Activated T-cell treated with anti-CD3 and anti-CD28 coated beads, Interleukin-2, amount 50 U/mL, for 1 hour (primary cell): ENCODE data around the gene PCDHB12.
"Not testable (repeated sequence)": the region's sequence is repeated elsewhere in the genome, so short reads cannot be mapped to it uniquely, and the experiment has no call there.

Experiments used
- DNase-seq: peaks from one replicate; pipeline ENCODE4 v3.0.0-alpha.2; 2020

Gene PCDHB12

DNA sequence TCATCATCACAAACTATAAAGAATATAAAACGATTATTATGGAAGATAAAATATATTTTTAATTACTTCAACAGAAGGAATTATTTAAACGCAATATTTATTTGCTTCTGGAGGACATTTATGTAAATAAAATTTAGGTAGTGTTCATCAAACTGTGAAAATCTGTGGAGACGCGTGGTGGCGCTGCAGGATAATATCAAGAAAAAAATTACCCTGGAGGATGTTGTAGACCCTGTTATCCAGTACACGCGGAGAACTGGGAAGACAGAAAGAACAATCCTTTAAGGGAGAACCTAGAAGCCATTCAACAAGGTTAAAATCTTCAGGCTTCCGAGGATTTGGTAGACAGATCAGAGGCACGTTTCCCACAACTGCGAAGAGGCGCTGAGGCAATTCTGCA, at the start of gene PCDHB12:
TSS of gene PCDHB12 (plus strand) at position 242 of the 400 bp plus-strand sequence. CDS start 189 bp downstream, outside the sequence.
- DNase-seq, result no peak

DNA sequence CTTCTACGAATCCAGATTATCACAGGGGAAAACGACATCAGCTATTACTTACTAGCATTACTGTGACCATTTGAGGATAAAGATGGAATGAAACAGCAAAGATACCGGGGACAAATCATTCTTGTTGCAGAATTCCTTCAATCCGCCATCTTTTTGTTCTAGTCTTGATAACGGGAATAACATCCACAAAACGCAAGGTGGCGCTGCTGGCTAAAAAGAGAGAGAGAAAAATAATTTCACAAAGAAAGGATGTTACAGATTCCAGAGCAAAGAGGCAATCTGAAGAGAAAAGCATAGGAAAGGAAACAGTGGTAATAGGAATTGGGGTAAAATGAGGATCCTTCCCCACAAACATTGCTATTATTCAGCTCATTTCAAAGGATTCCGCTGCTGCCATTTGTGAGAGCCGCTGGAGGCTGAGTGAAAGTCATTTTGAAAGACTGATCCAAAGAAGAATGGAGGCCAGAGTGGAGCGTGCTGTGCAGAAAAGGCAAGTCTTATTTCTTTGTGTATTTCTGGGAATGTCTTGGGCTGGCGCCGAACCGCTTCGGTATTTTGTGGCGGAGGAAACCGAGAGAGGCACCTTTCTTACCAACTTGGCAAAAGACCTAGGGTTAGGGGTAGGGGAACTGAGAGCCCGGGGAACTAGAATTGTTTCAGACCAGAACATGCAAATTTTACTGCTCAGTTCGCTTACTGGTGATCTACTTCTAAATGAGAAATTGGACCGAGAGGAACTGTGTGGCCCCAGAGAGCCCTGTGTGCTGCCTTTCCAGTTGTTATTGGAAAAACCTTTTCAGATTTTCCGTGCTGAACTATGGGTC, 35.9 kb upstream of the PCDHB12 start, which contains the start of gene PCDHB7:
TSS of gene PCDHB7 (plus strand) at position 264 of the 824 bp plus-strand sequence. CDS start at position 456, 192 bp downstream.
- no peak for DNase-seq

DNA sequence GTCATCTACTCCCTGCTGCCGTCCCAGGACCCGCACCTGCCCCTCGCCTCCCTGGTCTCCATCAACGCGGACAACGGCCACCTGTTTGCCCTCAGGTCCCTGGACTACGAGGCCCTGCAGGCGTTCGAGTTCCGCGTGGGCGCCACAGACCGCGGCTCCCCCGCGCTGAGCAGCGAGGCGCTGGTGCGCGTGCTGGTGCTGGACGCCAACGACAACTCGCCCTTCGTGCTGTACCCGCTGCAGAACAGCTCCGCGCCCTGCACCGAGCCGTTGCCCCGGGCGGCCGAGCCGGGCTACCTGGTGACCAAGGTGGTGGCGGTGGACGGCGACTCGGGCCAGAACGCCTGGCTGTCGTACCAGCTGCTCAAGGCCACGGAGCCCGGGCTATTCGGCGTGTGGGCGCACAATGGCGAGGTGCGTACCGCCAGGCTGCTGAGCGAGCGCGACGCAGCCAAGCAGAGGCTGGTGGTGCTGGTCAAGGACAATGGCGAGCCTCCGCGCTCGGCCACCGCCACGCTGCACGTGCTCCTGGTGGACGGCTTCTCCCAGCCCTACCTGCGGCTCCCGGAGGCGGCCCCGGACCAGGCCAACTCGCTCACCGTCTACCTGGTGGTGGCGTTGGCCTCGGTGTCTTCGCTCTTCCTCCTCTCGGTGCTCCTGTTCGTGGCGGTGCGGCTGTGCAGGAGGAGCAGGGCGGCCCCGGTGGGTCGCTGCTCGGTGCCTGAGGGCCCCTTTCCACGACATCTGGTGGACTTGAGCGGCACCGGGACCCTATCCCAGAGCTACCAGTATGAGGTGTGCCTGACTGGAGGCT, 34.0 kb upstream of the PCDHB12 start:
- DNase-seq, result not testable (repeated sequence)

GRCh38 chr5:141175933-141176332, 32.6 kb upstream of the PCDHB12 start:
- no peak for DNase-seq

DNA sequence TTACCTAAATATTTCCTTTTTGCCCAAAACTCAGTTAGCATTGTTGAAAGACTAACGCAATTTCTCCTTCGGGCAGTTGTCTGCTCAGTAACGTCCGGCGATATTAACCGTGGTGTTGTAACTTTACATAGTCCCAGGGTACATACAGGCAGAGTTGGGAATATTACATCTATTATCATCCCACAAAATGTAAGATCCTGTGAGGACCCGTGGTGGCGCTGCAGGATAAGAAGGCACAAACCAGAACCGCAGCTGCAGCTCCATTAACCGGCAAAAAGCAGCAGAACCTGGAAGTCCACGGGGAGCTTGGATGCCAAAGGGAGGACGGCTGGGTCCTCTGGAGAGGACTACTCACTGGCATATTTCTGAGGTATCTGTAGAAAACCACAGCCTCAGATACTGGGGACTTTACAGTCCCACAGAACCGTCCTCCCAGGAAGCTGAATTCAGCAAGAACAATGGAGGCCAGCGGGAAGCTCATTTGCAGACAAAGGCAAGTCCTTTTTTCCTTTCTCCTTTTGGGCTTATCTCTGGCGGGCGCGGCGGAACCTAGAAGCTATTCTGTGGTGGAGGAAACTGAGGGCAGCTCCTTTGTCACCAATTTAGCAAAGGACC, 30.8 kb upstream of the PCDHB12 start, which contains the start of gene PCDHB8:
TSS of gene PCDHB8 (plus strand) at position 214 of the 615 bp plus-strand sequence. CDS start at position 459, 245 bp downstream.
- DNase-seq, result not testable (repeated sequence)

DNA sequence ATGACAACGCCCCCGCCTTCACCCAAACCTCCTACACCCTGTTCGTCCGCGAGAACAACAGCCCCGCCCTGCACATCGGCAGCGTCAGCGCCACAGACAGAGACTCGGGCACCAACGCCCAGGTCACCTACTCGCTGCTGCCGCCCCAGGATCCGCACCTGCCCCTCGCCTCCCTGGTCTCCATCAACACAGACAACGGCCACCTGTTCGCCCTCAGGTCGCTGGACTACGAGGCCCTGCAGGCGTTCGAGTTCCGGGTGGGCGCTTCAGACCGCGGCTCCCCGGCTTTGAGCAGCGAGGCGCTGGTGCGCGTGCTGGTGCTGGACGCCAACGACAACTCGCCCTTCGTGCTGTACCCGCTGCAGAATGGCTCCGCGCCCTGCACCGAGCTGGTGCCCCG, 29.1 kb upstream of the PCDHB12 start:
- not testable (repeated sequence) for DNase-seq

DNA sequence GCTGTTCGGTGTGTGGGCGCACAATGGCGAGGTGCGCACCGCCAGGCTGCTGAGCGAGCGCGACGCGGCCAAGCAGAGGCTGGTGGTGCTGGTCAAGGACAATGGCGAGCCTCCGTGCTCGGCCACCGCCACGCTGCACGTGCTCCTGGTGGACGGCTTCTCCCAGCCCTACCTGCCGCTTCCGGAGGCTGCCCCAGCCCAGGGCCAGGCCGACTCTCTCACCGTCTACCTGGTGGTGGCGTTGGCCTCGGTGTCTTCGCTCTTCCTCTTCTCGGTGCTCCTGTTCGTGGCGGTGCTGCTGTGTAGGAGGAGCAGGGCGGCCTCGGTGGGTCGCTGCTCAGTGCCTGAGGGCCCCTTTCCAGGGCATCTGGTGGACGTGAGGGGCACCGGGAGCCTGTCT, 28.6 kb upstream of the PCDHB12 start:
- DNase-seq, result not testable (repeated sequence)

DNA sequence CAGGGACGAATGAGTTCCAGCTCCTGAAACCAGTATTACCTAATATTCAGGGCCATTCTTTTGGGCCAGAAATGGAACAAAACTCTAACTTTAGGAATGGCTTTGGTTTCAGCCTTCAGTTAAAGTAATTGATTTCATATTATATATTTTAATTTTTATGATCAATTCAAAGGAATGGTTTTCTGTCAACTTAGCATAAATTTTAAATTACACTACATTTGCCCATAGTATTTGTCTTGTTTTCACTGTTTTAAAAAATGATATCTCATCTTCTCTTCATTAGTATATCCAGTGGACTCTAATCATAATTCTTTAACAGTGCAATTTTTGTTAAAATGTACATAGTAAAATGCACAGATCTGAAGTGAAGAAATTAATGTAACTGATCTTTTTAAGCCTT, 28.2 kb upstream of the PCDHB12 start:
- no peak for DNase-seq

DNA sequence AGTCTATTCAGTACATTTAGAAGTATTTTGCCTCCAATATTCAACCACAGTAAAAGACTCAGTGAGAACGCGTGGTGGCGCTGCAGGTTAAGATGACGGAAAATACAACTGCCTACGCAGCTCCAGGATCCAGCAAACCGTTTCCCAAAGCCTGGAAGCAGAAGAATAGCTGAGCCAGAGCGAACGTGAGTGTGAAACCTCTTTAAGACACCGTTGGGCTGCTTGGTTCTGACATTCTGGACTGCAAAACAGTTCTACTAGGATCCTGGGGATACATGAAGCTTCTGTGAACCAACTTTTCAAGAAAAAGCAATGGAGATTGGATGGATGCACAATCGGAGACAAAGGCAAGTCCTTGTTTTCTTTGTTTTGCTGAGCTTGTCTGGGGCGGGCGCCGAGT, 26.3 kb upstream of the PCDHB12 start, which contains the start of gene PCDHB16:
TSS of gene PCDHB16 (plus strand) at position 140 of the 400 bp plus-strand sequence. CDS start at position 313, 173 bp downstream.
- no peak for DNase-seq

GRCh38 chr5:141184117-141184855, 24.2 kb upstream of the PCDHB12 start:
- not testable (repeated sequence) for DNase-seq

GRCh38 chr5:141186897-141187512, 21.5 kb upstream of the PCDHB12 start, which contains the start of gene PCDHB9:
Gene PCDHB9, plus strand, starts transcription at chr5:141187161. Its CDS starts 158 bp downstream, at chr5:141187319.
- no peak for DNase-seq

DNA sequence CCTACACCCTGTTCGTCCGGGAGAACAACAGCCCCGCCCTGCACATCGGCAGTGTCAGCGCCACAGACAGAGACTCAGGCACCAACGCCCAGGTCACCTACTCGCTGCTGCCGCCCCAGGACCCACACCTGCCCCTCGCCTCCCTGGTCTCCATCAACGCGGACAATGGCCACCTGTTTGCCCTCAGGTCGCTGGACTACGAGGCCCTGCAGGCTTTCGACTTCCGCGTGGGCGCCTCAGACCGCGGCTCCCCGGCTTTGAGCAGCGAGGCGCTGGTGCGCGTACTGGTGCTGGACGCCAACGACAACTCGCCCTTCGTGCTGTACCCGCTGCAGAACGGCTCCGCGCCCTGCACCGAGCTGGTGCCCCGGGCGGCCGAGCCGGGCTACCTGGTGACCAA, 19.8 kb upstream of the PCDHB12 start:
- DNase-seq, result not testable (repeated sequence)

DNA sequence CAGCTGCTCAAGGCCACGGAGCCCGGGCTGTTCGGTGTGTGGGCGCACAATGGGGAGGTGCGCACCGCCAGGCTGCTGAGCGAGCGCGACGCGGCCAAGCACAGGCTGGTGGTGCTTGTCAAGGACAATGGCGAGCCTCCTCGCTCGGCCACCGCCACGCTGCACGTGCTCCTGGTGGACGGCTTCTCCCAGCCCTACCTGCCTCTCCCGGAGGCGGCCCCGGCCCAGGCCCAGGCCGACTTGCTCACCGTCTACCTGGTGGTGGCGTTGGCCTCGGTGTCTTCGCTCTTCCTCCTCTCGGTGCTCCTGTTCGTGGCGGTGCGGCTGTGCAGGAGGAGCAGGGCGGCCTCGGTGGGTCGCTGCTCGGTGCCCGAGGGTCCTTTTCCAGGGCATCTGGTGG, 19.4 kb upstream of the PCDHB12 start:
- DNase-seq, result not testable (repeated sequence)

GRCh38 chr5:141192110-141192725, 16.3 kb upstream of the PCDHB12 start, which contains the start of gene PCDHB10:
Gene PCDHB10, plus strand, starts transcription at chr5:141192353. Its CDS starts 200 bp downstream, at chr5:141192553.
- no peak for DNase-seq

GRCh38 chr5:141194332-141194731, 14.2 kb upstream of the PCDHB12 start:
- DNase-seq, result not testable (repeated sequence)

DNA sequence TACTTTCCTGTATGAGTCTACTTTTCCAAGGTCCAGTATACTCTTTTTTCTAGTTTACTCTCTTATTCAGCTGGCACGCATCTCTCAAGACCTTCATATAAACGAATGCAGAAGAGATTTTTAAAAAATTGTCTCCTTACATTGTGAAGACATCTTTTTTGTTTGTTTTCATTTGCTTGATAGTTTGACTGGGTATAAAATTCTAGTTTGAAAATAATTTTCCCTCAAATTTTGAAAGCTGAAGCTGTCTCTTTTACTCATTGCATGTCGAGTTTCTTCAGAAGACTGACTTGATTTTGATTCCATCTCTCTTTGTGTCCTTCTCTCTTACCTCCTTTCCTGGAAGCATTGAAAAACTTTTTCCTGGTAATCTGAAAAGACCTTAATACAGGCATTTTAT, 12.2 kb upstream of the PCDHB12 start:
- no peak for DNase-seq

- no peak for DNase-seq
Measured at GRCh38 chr5:141199359-141200235, 8.9 kb upstream of the PCDHB12 start, which contains the start of gene PCDHB11. Gene PCDHB11, plus strand, starts transcription at chr5:141199627. Its CDS starts 148 bp downstream, at chr5:141199775.

DNA sequence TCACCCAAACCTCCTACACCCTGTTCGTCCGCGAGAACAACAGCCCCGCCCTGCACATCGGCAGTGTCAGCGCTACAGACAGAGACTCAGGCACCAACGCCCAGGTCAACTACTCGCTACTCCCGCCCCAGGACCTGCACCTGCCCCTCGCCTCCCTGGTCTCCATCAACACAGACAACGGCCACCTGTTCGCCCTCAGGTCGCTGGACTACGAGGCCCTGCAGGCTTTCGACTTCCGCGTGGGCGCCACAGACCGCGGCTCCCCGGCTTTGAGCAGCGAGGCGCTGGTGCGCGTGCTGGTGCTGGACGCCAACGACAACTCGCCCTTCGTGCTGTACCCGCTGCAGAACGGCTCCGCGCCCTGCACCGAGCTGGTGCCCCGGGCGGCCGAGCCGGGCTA, 7.4 kb upstream of the PCDHB12 start:
- DNase-seq, result not testable (repeated sequence)

DNA sequence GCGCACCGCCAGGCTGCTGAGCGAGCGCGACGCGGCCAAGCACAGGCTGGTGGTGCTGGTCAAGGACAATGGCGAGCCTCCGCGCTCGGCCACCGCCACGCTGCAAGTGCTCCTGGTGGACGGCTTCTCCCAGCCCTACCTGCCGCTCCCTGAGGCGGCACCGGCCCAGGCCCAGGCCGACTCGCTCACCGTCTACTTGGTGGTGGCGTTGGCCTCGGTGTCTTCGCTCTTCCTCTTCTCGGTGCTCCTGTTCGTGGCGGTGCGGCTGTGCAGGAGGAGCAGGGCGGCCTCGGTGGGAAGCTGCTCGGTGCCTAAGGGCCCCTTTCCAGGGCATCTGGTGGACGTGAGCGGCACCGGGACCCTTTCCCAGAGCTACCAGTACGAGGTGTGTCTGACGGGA, 6.9 kb upstream of the PCDHB12 start:
- DNase-seq, result not testable (repeated sequence)

GRCh38 chr5:141210281-141210680, 1.8 kb downstream of the PCDHB12 start:
- DNase-seq, result not testable (repeated sequence)
